Activated CD8-positive, alpha-beta memory T cell treated with anti-CD3 and anti-CD28 coated beads for 1 hour (primary cell): Measurements from ENCODE around the gene RECQL.
A peak's percentile ranks its signal among the peaks of the same experiment; 100 is the strongest.

Experiments used
- DNase-seq, 2 donors: peaks; one replicate each; pipeline ENCODE4 v3.0.0-alpha.2; 2020; ENCODE audit warnings: low read depth in 1 of 2; ENCODE audit errors: extremely low read depth in 1 of 2

The RECQL gene, protein sequence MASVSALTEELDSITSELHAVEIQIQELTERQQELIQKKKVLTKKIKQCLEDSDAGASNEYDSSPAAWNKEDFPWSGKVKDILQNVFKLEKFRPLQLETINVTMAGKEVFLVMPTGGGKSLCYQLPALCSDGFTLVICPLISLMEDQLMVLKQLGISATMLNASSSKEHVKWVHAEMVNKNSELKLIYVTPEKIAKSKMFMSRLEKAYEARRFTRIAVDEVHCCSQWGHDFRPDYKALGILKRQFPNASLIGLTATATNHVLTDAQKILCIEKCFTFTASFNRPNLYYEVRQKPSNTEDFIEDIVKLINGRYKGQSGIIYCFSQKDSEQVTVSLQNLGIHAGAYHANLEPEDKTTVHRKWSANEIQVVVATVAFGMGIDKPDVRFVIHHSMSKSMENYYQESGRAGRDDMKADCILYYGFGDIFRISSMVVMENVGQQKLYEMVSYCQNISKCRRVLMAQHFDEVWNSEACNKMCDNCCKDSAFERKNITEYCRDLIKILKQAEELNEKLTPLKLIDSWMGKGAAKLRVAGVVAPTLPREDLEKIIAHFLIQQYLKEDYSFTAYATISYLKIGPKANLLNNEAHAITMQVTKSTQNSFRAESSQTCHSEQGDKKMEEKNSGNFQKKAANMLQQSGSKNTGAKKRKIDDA

DNA sequence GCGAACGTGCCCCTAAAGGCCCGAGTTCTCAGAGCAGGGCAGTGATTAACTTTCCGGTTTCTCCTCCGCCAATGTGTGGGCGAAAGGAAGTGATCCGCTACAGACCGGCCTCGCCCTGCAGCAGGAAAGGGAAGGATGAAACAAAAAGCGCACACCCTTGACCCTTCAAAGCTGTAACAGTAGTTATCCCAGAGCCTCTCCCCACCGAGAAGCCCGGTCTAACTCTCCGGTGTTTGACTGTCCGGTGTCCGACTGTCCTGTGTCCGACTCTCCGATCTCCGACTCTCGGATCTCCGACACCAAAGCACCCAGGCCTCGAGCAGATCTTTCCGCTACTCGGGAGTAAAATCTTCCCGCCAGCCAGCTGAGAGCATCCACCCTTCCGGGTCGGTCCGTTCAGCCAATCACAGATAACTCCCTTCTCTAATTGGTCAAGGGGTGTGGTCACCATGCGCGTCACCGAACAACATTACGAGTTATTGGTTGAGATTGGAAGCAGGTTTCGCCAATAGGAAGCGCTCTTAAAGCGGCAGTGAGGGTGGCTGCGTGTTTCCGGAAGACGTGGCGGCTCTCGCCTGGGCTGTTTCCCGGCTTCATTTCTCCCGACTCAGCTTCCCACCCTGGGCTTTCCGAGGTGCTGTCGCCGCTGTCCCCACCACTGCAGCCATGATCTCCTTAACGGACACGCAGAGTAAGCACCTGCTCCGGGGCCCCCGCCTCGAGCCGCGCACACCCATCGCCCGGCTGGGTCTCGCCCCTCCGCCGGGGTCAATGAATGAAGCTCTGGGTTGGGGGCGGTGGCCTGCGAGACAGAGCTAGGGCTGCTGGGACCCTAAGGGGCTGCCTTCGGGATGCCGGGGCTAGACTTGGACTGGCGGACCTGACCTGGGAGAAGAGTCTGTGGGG, at the start of gene RECQL, which contains the start of gene GOLT1B:
Gene RECQL (minus strand): TSS at position 378 of the 906 bp plus-strand sequence. CDS start 2,065 bp downstream, outside the sequence.
Gene GOLT1B (plus strand): TSS at position 532 of the 906 bp plus-strand sequence. CDS start 135 bp downstream, at position 667.
- peak; percentile 68 to 78 for DNase-seq

- no peak for DNase-seq
These were observed 46.0 kb upstream of the RECQL start for GRCh38 chr12:21547437-21547836.

- DNase-seq, result no peak
These were observed 45.3 kb upstream of the RECQL start for GRCh38 chr12:21546716-21547115.

DNA sequence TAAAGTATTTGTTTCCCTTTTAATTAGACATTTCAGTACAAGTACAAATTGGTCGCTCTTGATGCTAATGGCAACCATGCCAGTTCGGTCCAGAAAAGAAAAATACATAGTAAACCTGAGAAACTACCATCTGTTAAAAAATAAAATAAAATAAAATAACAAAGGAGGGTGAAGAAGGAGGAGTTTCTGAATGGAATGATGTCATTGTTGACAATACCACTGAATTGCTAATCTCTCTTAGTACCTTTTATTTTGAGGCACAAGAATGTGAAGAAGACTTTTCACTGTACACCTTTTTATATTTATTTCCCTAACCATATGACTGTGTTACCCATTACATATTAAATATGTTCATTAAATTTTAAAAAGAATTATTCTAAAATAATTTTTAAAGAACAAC, 44.1 kb upstream of the RECQL start:
- DNase-seq, result no peak

- no peak for DNase-seq
These were observed 41.7 kb upstream of the RECQL start for GRCh38 chr12:21543151-21543550.

GRCh38 chr12:21542403-21542802, 41.0 kb upstream of the RECQL start:
- no peak for DNase-seq

GRCh38 chr12:21541773-21542172, 40.3 kb upstream of the RECQL start:
- DNase-seq, result no peak

- no peak for DNase-seq
These were observed 38.4 kb upstream of the RECQL start for GRCh38 chr12:21539797-21540196.

- DNase-seq, result no peak
These were observed 36.7 kb upstream of the RECQL start for GRCh38 chr12:21538061-21538653.

DNA sequence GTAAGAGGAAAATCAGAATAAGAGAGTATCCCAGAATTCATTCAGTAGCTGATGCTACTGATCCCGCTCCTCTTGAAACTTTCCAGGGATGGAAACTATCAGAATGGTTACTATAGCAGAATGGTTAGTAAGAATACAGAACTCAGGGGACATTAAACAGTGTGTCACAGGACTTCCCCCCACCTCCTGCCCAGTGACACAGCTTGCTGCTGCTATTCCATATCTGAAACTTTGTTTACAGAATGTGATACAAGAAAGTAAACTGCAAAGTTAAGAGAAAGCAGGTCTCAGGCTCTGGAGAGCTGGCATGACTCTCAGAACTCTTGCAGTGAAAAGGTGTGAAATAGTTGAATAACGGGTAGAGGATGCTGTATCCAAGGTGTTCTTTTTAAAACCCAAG, 28.0 kb upstream of the RECQL start:
- no peak for DNase-seq

DNA sequence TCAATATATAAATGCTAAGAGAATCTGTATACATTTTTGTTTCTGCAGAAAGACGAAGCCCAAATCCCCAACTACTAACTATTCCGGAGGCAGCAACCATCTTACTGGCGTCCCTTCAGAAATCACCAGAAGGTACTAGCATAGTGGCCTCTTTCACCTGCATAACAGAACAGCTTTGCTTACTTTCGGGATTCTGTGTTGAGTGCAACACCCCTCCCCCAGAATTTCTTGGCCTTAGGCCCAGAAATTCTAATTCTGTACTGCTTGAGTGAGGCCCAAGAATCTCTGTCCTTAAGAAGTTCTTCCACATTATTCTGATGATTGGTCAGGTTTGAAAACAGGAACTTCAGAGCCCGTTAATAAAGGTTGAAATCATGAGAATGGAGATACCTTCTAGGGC, 27.5 kb upstream of the RECQL start:
- no peak for DNase-seq

GRCh38 chr12:21527451-21528180, 26.2 kb upstream of the RECQL start:
- peak in 1 of 2 donors; percentile 27 for DNase-seq

DNA sequence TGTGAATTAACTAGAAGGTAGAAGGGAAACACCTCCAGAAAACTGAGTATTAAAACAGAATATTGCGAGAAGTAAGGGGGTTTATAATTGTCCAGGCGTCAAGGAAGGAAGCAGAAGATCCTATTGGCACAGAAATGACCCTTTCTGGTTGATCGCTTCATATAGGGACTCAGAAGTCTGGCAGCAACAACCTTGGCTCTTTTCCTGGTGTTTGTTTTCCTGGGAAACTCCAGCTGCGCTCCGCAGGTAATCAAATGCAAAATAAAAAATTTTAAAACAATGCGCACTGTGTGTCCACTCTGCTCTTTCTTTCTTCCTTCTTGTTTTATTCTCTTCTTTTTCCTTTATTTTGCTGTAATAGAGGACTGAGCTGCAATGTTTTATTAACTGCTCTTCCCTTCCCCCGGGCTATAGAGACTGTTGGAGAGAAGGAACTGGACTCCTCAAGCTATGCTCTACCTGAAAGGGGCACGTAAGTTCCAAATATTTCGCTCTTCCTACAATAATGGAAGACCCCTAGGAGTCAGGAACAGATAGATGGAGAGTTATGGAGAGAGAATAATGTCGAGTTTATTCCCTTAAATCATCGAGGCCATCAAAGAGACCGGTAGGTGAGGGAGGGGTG, 25.4 kb upstream of the RECQL start:
- no peak for DNase-seq

DNA sequence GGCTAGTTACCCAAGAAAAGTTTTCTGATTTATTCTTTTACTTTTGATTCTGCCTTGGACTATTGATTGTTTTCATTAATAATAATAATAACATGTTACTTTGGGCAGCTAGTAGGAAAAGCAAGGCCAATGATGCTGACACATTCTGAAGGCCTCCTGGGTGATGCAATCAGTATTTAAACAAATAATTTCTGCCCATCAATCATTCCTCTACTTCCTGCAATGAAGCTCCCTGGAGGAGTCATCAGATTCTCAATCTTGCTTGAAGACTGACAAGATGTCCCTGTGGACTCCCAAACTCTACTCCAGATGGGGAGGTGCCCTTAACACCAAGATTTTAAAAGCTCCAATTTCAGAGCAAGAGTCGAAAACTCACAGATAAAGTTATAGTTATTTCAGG, 24.6 kb upstream of the RECQL start, which contains the start of gene SPX:
Gene SPX (plus strand): TSS at position 244 of the 400 bp plus-strand sequence. CDS start 177 bp downstream, outside the sequence.
- DNase-seq, result no peak

DNA sequence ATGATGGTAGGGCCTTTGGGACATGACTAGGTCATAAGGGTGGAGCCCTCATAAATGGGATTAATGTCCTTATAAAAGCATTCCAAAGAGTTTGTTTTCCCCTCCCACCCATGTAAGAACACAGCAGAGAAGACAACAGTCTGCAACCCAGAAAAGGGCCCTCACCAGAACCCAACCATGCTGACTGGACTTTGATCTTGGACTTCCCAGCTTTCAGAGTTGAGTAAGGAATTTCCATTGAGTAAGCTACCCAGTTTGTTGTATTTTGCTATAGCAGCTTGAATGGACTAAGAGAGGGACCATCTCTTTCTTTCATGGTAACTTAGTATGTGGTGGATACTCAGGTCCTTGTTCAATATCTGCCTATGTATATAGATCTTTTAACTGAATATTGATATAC, 21.7 kb upstream of the RECQL start:
- DNase-seq, result no peak

DNA sequence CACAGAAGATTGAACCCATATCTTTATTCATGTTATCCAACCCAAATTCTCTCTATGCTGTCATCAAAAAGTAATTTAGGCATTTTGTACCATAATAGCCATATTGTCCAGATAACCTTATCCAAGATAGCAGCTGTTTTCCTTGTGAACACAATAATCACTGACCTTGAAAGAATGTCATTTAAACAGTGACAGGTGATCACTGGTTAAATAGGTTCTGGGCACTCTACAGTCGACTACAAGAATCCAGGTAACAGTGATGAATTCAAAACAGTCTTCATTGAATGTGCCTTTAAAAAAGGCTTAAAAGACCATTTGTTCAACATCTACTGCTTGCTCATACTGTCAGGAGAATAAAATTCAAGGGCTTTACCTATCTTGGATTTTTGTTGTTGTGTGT, 20.1 kb upstream of the RECQL start:
- no peak for DNase-seq

DNA sequence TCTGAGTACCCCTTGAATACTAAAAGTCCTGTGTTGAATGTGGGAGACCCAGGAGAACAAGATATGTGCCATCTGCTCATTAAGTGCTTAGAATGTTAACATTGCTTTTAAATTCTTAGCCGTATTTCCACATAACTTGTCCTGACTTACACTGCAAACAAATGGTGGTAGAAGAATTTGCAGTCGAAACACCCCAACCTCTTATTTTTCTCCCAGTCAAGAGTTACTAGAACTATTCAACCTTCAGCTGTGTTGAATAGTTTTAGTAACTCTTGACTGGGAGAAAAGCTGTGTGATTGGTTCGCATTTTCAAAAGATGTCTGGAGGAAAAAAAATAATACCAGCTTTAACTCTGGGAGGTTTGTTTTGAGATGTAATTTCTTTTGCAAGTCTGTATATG, 17.0 kb upstream of the RECQL start:
- DNase-seq, result no peak

GRCh38 chr12:21516281-21516680, 14.8 kb upstream of the RECQL start:
- no peak for DNase-seq

GRCh38 chr12:21509768-21510167, 8.3 kb upstream of the RECQL start:
- no peak for DNase-seq

DNA sequence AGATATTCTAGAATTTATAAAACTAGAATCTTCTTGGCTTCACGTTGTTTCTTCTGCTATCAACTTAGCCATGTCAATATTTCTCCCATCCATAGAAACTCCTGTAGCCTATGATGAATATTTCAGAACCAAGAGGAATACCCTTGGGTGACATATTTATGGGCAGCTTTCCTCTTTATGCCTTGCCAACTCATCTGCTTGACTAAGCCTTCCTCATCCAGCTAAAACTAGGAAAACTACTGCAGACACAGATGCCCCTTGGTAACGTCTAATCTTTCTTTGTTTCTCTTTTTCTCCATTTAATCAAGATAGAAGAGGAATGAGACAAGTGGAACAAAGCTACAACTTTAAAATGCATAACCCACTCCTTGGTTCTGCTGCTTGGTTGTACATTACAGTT, 6.4 kb upstream of the RECQL start:
- DNase-seq, result no peak
